Heart left ventricle (tissue), 16 donors: ENCODE data around the gene OR2AK2. TPM values are rescaled to one million over a fixed set of nuclear protein-coding genes. Genes with fewer than 3 reads are reported as not detected.

Experiments
- ATAC-seq, 4 donors: fragments of 200-7000 bp; cut with Tn5 transposase; one replicate each; pipeline ENCODE4 v1.9.1; 2020 to 2022; ENCODE audit warnings: moderate library complexity in 4 of 4, mild to moderate bottlenecking in 3 of 4, moderate number of reproducible peaks in 1 of 4
- DNase-seq, 5 donors: peaks; one replicate each; pipeline ENCODE4 v3.0.0-alpha.2; 2020
- H3K27ac ChIP-seq, 12 donors: fragments of 200-600 bp; sonication (generic) in 4 of 12; one replicate each; pipeline versions ENCODE4 v1.5.0 to v1.8.0; 2016 to 2022; ENCODE audit warnings: mild to moderate bottlenecking in 2 of 12
- H3K27me3 ChIP-seq, 9 donors: fragments of 200-600 bp; sonication (generic) in 2 of 9; one replicate each; pipeline versions ENCODE4 v1.5.1 to v1.8.0; 2016 to 2022; ENCODE audit warnings: mild to moderate bottlenecking in 3 of 9
- H3K36me3 ChIP-seq, 9 donors: fragments of 200-600 bp; sonication (generic) in 2 of 9; one replicate each; pipeline versions ENCODE4 v1.5.0 to v1.8.0; 2018 to 2022; ENCODE audit warnings: mild to moderate bottlenecking in 2 of 9
- H3K4me1 ChIP-seq, 12 donors: fragments of 200-600 bp; sonication (generic) in 4 of 12; one replicate each; pipeline versions ENCODE4 v1.5.0 to v1.8.0; 2016 to 2022; ENCODE audit warnings: mild to moderate bottlenecking in 3 of 12
- H3K4me3 ChIP-seq, 12 donors: fragments of 200-600 bp; sonication (generic) in 4 of 12; one replicate each; pipeline versions ENCODE4 v1.5.0 to v1.8.0; 2017 to 2022; ENCODE audit warnings: mild to moderate bottlenecking in 9 of 12, moderate library complexity in 4 of 12
- H3K9me3 ChIP-seq, 12 donors: fragments of 200-600 bp; sonication (generic) in 4 of 12; one replicate each; pipeline versions ENCODE4 v1.5.0 to v1.8.0; 2016 to 2022; ENCODE audit warnings: mild to moderate bottlenecking in 1 of 12
- POLR2A ChIP-seq, 2 donors: fragments of 450-650 bp; IDR thresholded peaks; one replicate each; pipeline ENCODE4 v1.6.1; 2017; ENCODE audit warnings: antibody characterized with exemption in 2 of 2, mild to moderate bottlenecking in 2 of 2, moderate library complexity in 2 of 2
- WGBS, 4 donors: extraction: QIAGEN DNeasy Blood & Tissue Kit in 2 of 4; methylation state at CpG; one replicate each; pipeline versions ENCODE4 v1.1.5 to v1.1.7; 2013 to 2018; 5-methylcytosine and 5-hydroxymethylcytosine counted together
- intact Hi-C, 10 donors: fragments of 100-400 bp; cut with DNase I; formaldehyde crosslinking; loops; one replicate each; pipeline versions ENCODE4 v1.11.1 to v1.14.2; 2022
- polyA plus RNA-seq, 2 donors: library from polyadenylated mRNA; stranded (reverse); fragments of 200-250 nt; gene quantifications; one replicate each; pipeline ENCODE4 v1.2.3, GENCODE V29; 2013
- total RNA-seq, 9 donors: library from RNA; depleted of rRNA in 2 of 9; stranded (reverse); fragments of >200 nt in 2 of 9; fragmentation: NEBNext Ultra II Directional in 3 of 9; extraction: Animal tissue kit (Norgen Biotek cat#: 25700) in 3 of 9; gene quantifications; one replicate each; pipeline versions ENCODE4 v1.1.0 to v1.2.4, GENCODE V29; 2016 to 2023
- TF ChIP-seq, protein P1 (sequence below), 12 donors: fragments of 200-600 bp; sonication (generic) in 4 of 12; IDR thresholded peaks; one replicate each; pipeline versions ENCODE4 v1.5.0 to v1.8.0; 2018 to 2022; ENCODE audit warnings: antibody characterized with exemption in 12 of 12, mild to moderate bottlenecking in 5 of 12
- donor health status: ischemic (EF 13 %, LVEDD 7.1; RV severe dilation, severe dysfunction).
- donor health status: healthy with polysubstance abuse.
- donor health status: DM: no; HTN: yes; CAD: no.
- donor health status: DM: no; HTN: no; CAD: no.
- donor health status: ischemic (EF 25% LVEDD 6.9; RV normal size, moderate dysfunction).
- donor health status: ischemic (EF 25% LVEDD 5.7; RV mildly dilated, moderate dysfunction).
- donor health status: healthy.
- donor health status: DM: yes; HTN: yes; CAD: no.
- donor health status: ischemic (EF 35%, LVEDD 5.7; RV mildly dilated, moderate dysfunction).
- donor health status: nonischemic (EF 11% LVEDD 7.7; RV severe dilation, severe dysfunction).
- donor health status: DM: yes; HTN: yes; CAD: no.
- donor health status: PGD.
- donor health status: ischemic (EF 29% LVEDD 5.4; RV normal size, mild dysfunction).
- donor health status: nonischemic (EF 23%, LVEDD 6.1; RV moderate dilation, normal function).

Gene OR2AK2
- total and polyA plus RNA-seq, 11 donors = 0.25 TPM; not detected in 10

- WGBS, 4 donors = 64 to 75% (median 67%) methylated on average over 1 of the region's 1 CpG
- peaks cover 0 to 13% (median 3%) of the 10 kb centered on the region in 12 donors for H3K9me3 ChIP-seq
- DNase-seq = no peak
- no peak for ATAC-seq
- no peak overlapping the region for H3K27ac ChIP-seq
- TF ChIP-seq, protein P1, sequence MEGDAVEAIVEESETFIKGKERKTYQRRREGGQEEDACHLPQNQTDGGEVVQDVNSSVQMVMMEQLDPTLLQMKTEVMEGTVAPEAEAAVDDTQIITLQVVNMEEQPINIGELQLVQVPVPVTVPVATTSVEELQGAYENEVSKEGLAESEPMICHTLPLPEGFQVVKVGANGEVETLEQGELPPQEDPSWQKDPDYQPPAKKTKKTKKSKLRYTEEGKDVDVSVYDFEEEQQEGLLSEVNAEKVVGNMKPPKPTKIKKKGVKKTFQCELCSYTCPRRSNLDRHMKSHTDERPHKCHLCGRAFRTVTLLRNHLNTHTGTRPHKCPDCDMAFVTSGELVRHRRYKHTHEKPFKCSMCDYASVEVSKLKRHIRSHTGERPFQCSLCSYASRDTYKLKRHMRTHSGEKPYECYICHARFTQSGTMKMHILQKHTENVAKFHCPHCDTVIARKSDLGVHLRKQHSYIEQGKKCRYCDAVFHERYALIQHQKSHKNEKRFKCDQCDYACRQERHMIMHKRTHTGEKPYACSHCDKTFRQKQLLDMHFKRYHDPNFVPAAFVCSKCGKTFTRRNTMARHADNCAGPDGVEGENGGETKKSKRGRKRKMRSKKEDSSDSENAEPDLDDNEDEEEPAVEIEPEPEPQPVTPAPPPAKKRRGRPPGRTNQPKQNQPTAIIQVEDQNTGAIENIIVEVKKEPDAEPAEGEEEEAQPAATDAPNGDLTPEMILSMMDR (IDR thresholded peaks at IDR 0.05) = no peak
- TF ChIP-seq POLR2A (IDR thresholded peaks at IDR 0.05) = no peak
- H3K36me3 ChIP-seq = no peaks in the 10 kb centered on the region
- no peaks in the 10 kb centered on the region for H3K27me3 ChIP-seq
- H3K4me1 ChIP-seq = no peaks in the 10 kb centered on the region
- H3K4me3 ChIP-seq = no peak overlapping the region
- intact Hi-C loops = no loop called here
These were observed 50.8 kb downstream of the OR2AK2 start for GRCh38 chr1:248015803-248016202.

Other genes starting within 250 kb of the OR2AK2 start
- not detected for gene OR6F1, start 248.6 kb upstream of the OR2AK2 start, total RNA-seq
- not detected for gene OR6F1, start 248.6 kb upstream of the OR2AK2 start, polyA plus RNA-seq
- not detected for gene OR14K1, start 226.6 kb upstream of the OR2AK2 start, total RNA-seq
- not detected for gene OR14K1, start 226.6 kb upstream of the OR2AK2 start, polyA plus RNA-seq
- gene OR14A2, start 217.1 kb upstream of the OR2AK2 start, total RNA-seq = not detected
- gene OR14A2, start 217.1 kb upstream of the OR2AK2 start, polyA plus RNA-seq = not detected
- gene OR1C1, start 204.7 kb upstream of the OR2AK2 start, total RNA-seq = not detected
- not detected for gene OR1C1, start 204.7 kb upstream of the OR2AK2 start, polyA plus RNA-seq
- gene OR14A16, start 141.1 kb upstream of the OR2AK2 start, total RNA-seq = not detected
- not detected for gene OR14A16, start 141.1 kb upstream of the OR2AK2 start, polyA plus RNA-seq
- gene OR11L1, start 123.3 kb upstream of the OR2AK2 start, total RNA-seq = not detected
- not detected for gene OR11L1, start 123.3 kb upstream of the OR2AK2 start, polyA plus RNA-seq
- 1 to 10 TPM in 2 of 9 donors, under 1 TPM in 6, not detected in 1; 0.15 to 9.6 (median 0.37) TPM for gene TRIM58, start 108.0 kb upstream of the OR2AK2 start, total RNA-seq
- under 1 TPM in 1 of 2 donors, not detected in 1; 0.11 TPM for gene TRIM58, start 108.0 kb upstream of the OR2AK2 start, polyA plus RNA-seq
- gene OR2W3, start 69.6 kb upstream of the OR2AK2 start, total RNA-seq = 1 to 10 TPM in 1 of 9 donors, under 1 TPM in 1, not detected in 7; 0.91 to 1.7 TPM
- not detected for gene OR2W3, start 69.6 kb upstream of the OR2AK2 start, polyA plus RNA-seq
- not detected for gene OR2T8, start 45.0 kb upstream of the OR2AK2 start, total RNA-seq
- not detected for gene OR2T8, start 45.0 kb upstream of the OR2AK2 start, polyA plus RNA-seq
- not detected for gene OR2AJ1, start 40.3 kb upstream of the OR2AK2 start, total RNA-seq
- gene OR2AJ1, start 40.3 kb upstream of the OR2AK2 start, polyA plus RNA-seq = not detected
- not detected for gene OR2L8, start 16.4 kb upstream of the OR2AK2 start, total RNA-seq
- gene OR2L8, start 16.4 kb upstream of the OR2AK2 start, polyA plus RNA-seq = not detected
- gene OR2L5, start 48.4 kb downstream of the OR2AK2 start, total RNA-seq = not detected
- gene OR2L5, start 48.4 kb downstream of the OR2AK2 start, polyA plus RNA-seq = not detected
- under 1 TPM in 1 of 9 donors, not detected in 8; 0.07 TPM for gene OR2L2, start 64.8 kb downstream of the OR2AK2 start, total RNA-seq
- gene OR2L2, start 64.8 kb downstream of the OR2AK2 start, polyA plus RNA-seq = not detected
- not detected for gene OR2L3, start 81.6 kb downstream of the OR2AK2 start, total RNA-seq
- not detected for gene OR2L3, start 81.6 kb downstream of the OR2AK2 start, polyA plus RNA-seq
- not detected for gene OR2L13, start 130.0 kb downstream of the OR2AK2 start, total RNA-seq
- not detected for gene OR2L13, start 130.0 kb downstream of the OR2AK2 start, polyA plus RNA-seq
- not detected for gene OR2M5, start 179.9 kb downstream of the OR2AK2 start, total RNA-seq
- gene OR2M5, start 179.9 kb downstream of the OR2AK2 start, polyA plus RNA-seq = not detected
- gene OR2M2, start 209.6 kb downstream of the OR2AK2 start, total RNA-seq = not detected
- not detected for gene OR2M2, start 209.6 kb downstream of the OR2AK2 start, polyA plus RNA-seq
- not detected for gene OR2M3, start 232.0 kb downstream of the OR2AK2 start, total RNA-seq
- not detected for gene OR2M3, start 232.0 kb downstream of the OR2AK2 start, polyA plus RNA-seq